Colon (tissue), 2 donors: ENCODE results near the gene NFAT5.
"Not testable (repeated sequence)": the region's sequence is repeated elsewhere in the genome, so short reads cannot be mapped to it uniquely, and the experiment has no call there.

Experiments used
- FAIRE-seq: peaks from 2 replicates; lab custom pipeline; 2012; peaks lifted over from hg19 to GRCh38; lab: Jason Lieb, UNC
- donor health status: control.
- donor health status: control.

The NFAT5 gene

GRCh38 chr16:69595127-69596036, 29.6 kb downstream of the NFAT5 start:
- no peak for FAIRE-seq

- no peak for FAIRE-seq
Measured at GRCh38 chr16:69596801-69597200, 31.0 kb downstream of the NFAT5 start.

DNA sequence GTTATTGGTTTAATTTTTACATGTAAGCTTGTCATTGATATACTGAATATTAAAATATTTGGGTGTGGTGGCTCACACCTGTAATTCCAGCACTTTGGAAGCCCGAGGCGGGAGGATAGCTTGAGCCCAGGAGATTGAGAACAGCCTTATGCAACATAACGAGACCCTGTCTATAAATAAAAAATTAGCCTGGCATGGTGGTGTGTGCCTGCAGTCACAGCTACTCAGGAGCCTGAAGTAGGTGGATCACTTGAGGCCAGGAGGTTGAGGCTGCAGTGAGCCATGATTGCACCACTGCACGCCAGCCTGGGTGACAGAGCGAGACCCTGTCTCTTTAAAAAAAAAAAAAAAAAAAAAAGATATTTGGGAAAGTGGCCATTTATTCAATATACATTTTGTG, 32.3 kb downstream of the NFAT5 start:
- FAIRE-seq: no peak

DNA sequence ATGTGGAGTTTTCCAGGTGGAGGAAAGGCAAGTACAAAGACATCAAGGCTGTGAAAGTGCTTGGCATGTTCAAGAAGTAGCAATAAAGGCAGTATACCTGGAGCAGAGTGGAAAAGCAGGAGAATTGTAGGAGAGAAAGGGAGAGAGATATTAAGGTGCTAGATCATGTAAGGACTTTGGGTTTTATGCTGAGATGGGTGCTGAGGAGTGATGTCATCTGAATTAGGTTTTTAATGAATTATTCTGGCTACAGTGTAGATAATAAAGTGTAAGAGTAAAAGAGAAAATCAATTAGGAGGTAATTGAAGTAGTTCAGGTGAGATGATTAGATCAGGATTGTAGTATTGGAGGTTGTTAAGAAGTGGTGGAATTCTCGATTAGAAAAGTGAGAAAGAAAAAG, 34.0 kb downstream of the NFAT5 start:
- FAIRE-seq: no peak

- no peak for FAIRE-seq
Measured at GRCh38 chr16:69600202-69600601, 34.4 kb downstream of the NFAT5 start.

DNA sequence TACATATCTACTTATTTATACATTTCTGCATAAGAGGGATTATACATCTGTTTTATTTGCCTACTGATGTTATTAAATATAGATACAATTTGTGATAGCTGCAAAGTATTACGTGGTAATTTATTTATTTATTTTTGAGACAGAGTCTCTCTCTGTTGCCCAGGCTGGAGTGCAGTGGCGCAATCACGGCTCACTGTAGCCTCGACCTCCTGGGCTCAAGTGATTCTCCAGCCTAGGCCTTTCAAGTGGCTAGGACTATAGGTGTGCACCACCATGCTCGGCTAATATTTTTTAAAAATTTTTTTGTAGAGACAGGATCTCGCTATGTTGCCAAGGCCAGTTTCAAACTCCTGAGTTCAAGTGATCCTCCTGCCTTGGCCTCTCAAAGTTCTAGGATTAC, 35.5 kb downstream of the NFAT5 start:
- FAIRE-seq: no peak

- no peak for FAIRE-seq
Measured at GRCh38 chr16:69606985-69607384, 41.2 kb downstream of the NFAT5 start.

DNA sequence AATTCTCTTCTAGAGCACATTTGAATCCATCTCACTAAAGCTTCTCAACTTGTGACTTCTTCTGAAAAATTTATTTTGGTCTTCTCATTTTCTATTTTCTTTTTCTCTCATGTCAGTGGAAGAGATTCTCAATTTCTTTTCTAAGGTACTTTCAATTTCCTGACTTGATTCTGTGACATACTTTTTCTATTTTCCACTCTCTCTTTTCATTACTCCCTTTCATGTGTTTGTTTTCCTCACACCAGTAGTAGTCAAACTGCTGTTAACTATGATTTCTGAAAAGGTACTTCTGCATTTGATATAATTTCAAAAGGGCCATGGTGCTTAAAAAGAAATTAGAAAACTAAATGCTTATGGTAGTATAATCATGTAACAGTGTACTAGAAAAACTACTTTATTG, 41.9 kb downstream of the NFAT5 start:
- FAIRE-seq: no peak

GRCh38 chr16:69610356-69610755, 44.6 kb downstream of the NFAT5 start:
- FAIRE-seq: no peak

- FAIRE-seq: no peak
Measured at GRCh38 chr16:69611103-69611640, 45.4 kb downstream of the NFAT5 start.

DNA sequence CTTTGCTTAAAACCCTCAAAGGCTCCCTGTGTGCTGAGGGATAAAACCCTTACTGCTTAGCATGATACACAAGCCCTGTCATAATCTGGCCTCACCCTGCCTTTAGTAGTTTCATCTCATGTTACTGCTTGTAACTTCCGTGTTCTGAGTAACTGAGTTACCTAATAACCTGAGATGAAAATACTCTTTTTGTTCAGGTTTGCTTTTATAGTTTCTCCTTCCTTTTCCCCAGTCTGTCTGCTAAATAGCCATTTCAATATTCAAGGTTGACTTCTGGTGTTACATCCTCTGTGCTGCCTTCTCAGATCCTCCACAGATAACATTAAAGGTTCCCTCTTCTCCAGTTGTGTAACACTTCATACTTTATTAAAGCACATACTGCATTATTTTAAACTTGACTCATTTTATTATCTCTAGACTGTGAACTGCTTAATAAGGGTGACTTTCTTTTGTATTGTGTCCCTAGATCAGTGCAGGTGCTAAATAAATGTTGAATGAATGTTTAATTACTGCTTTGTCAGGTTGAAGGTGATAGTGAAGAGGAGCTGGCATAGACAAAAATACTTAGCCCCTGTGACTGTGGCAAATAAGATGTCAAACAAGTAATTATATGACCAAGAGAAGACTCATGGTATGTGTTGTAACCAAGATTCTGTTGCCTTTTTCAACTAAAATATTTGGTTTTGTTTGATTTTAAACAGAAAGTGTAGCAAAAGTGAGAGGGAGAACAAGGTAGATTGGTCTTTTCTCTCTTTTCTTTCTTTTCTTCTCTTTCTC, 47.8 kb downstream of the NFAT5 start:
- no peak for FAIRE-seq

DNA sequence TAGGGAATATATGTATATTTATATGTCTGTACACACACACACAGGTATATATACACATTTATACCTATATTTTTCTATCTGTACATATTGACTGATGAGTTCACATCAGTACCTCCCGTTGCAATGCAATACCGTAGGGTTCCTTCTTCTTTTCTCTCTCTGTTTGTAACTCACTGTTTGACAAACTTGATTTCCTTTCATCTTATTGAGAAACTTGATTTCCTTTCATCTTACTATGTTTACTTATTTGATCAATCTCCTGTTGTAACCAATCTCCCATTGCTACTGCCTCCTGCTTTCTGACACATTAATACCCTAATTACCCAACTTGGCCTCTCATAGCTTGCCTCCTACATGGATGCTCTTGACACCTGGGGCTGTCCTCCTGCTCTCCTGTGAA, 49.8 kb downstream of the NFAT5 start:
- FAIRE-seq: no peak

- no peak for FAIRE-seq
Measured at GRCh38 chr16:69616082-69616481, 50.3 kb downstream of the NFAT5 start.

DNA sequence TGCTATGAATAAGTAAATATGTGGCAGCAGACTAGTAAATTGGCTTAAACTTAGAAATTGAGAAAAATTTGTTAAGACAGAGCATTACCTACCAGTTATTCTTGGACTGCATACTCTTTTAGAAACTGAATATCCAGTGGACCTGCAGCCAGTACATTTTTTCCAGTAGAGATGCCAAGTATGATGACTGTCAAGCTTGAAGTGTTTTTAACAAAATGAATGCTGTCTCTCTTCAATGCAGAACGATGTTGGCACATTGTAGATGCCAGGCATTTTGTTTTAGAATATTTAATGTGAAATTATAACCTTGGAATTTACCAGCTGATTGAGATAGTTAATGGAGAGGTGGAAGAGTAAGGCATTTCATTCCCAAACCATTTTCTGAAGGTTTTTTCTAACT, 52.5 kb downstream of the NFAT5 start:
- no peak for FAIRE-seq

DNA sequence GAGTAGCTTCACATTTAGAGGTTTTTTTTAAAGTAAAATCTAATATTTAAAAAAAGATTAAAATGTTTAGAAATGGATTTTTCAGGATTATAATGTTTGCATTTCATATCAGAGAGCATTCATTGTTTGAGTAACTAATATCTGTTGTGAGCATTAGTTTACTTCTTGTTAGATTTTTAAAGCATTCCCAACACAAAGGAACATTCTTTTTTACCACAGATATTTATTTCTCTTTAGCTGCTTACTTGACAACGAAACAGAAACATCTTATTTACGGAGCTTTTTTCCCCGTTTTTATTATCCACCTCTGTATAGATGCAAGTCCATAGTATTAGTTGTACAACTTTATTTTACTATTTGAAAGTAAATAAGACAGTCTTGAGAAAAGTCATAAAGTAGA, 53.0 kb downstream of the NFAT5 start:
- FAIRE-seq: no peak

- FAIRE-seq: no peak
Measured at GRCh38 chr16:69619514-69619913, 53.7 kb downstream of the NFAT5 start.

DNA sequence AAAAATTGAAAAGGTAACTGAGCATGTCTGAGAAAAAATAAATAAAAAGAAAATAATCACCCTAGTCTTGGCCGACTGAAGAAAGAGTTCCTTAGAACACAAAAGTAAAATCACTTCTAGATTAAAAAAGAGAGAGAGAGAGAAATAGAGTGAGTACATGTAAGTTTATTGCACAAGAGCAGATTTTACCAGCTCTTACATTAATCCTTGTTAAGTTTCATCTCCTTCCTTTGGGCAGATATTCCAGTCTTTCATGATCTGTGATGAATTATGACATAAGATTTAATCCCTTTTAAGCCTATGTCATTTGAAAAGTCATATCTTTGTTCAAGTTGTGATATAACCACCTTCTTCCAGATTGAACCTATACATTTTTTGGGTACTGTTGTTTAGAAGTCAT, 54.8 kb downstream of the NFAT5 start:
- no peak for FAIRE-seq

- FAIRE-seq: no peak
Measured at GRCh38 chr16:69621225-69621624, 55.5 kb downstream of the NFAT5 start.

DNA sequence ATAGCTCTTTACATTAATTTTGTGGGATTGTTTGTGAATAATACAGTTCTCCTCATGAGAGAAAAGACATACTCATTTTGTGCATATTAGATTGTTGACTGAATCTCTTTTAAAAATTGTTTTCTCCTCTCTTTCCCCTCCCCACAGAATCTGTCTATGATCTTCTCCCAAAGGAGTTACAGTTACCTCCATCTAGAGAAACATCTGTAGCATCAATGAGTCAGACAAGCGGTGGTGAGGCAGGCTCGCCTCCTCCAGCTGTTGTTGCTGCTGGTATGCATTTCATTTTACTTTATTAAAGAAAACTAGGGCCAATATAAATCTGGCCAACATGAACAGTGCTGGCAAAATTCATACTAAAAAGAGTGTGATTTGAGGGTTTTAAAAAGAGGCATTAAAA, 60.5 kb downstream of the NFAT5 start:
- FAIRE-seq: no peak

- no peak for FAIRE-seq
Measured at GRCh38 chr16:69632828-69633227, 67.1 kb downstream of the NFAT5 start.

- peak; percentile 18 for FAIRE-seq
Measured at GRCh38 chr16:69633375-69633774, 67.6 kb downstream of the NFAT5 start.

DNA sequence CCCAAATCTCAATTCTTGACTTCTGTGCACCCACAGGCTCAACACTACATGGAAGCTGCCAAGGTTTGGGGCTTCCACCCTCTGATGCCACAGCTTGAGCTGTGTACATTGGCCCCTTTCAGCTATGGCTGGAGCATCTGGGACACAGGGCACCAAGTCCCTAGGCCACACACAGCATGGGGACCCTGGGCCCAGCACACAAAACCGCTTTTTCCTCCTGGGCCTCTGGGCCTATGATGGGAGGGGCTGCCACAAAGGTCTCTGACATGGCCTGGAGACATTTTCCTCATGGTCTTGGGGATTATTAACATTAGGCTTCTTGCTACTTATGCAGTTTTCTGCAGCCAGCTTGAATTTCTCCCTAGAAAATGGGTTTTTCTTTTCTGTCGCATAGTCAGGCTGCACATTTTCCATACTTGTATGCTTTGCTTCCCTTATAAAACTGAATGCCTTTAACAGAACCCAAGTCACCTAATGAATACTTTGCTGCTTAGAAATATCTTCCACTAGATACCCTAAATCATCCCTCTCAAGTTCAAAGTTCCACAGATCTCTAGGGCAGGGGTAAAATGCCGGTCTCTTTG, 70.9 kb downstream of the NFAT5 start:
- FAIRE-seq: not testable (repeated sequence)
